Subcutaneous abdominal adipose tissue (tissue), 5 donors: Measurements from ENCODE around the gene HS6ST1.

ENCODE experiments used
- H3K27ac ChIP-seq: one replicate; pipeline ENCODE4 v1.7.0; 2013; ENCODE audit warnings: low read depth, mild to moderate bottlenecking, inconsistent platforms, low read length, moderate library complexity
- H3K27me3 ChIP-seq, 5 donors: one replicate each; pipeline ENCODE4 v1.7.0; 2013; ENCODE audit warnings: low read length in 5 of 5, inconsistent platforms in 1 of 5; ENCODE audit not compliant: control insufficient read depth in 5 of 5, insufficient read depth in 4 of 5
- H3K36me3 ChIP-seq, 5 donors: one replicate each; pipeline ENCODE4 v1.7.0; 2013; ENCODE audit warnings: low read length in 5 of 5; ENCODE audit not compliant: control insufficient read depth in 5 of 5, insufficient read depth in 5 of 5
- H3K4me1 ChIP-seq, 5 donors: one replicate each; pipeline ENCODE4 v1.7.0; 2013; ENCODE audit warnings: low read length in 5 of 5, mild to moderate bottlenecking in 3 of 5, moderate library complexity in 1 of 5; ENCODE audit not compliant: control insufficient read depth in 5 of 5, insufficient read depth in 5 of 5
- H3K4me3 ChIP-seq, 5 donors: one replicate each; pipeline ENCODE4 v1.7.0; 2013; ENCODE audit warnings: low read length in 5 of 5, low read depth in 1 of 5
- H3K9ac ChIP-seq, 5 donors: one replicate each; pipeline ENCODE4 v1.7.0; 2013; ENCODE audit warnings: low read length in 5 of 5, mild to moderate bottlenecking in 4 of 5, moderate library complexity in 3 of 5
- H3K9me3 ChIP-seq, 5 donors: one replicate each; pipeline ENCODE4 v1.7.0; 2013; ENCODE audit warnings: low read length in 5 of 5; ENCODE audit not compliant: control insufficient read depth in 5 of 5
- donor health status: healthy.
- donor health status: healthy.
- donor health status: healthy.
- donor health status: healthy.
- donor health status: healthy.

Gene HS6ST1

GRCh38 chr2:128300151-128301020 is 18.3 kb downstream of the HS6ST1 start:
- H3K27ac ChIP-seq = no peak overlapping the region
- no peak overlapping the region for H3K9ac ChIP-seq
- no peak overlapping the region for H3K4me3 ChIP-seq
- H3K36me3 ChIP-seq = peaks cover 0 to 2% (median 0%) of the 10 kb centered on the region in 5 donors
- H3K4me1 ChIP-seq = peaks cover 6 to 45% (median 25%) of the 10 kb centered on the region in 5 donors
- no peaks in the 10 kb centered on the region for H3K9me3 ChIP-seq
- no peaks in the 10 kb centered on the region for H3K27me3 ChIP-seq

DNA sequence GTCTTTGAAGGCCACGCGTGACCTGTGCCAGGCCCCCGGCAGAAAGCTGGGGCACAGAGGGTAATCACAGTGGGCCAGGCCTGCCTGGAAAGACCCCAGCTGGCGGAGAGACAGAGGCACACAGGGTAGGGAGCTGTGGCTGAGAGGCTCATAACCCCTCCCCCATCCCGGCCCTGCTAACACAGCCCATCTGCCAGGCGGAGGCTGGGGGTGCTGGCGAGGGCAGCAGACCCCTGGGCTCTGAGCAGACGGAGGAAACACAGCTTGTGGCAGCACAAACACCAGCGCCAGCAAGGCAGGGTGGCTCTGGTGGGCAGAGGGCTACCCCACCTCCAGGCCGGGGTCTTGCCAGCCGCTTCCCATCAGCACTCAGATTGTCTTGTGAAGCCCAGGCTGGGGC is 19.0 kb downstream of the HS6ST1 start:
- H3K27ac ChIP-seq = no peak overlapping the region
- H3K9me3 ChIP-seq = no peaks in the 10 kb centered on the region
- peaks cover 0 to 2% (median 0%) of the 10 kb centered on the region in 5 donors for H3K36me3 ChIP-seq
- no peak overlapping the region for H3K9ac ChIP-seq
- H3K4me1 ChIP-seq = peaks cover 2 to 43% (median 23%) of the 10 kb centered on the region in 5 donors
- H3K4me3 ChIP-seq = no peak overlapping the region
- H3K27me3 ChIP-seq = no peaks in the 10 kb centered on the region

DNA sequence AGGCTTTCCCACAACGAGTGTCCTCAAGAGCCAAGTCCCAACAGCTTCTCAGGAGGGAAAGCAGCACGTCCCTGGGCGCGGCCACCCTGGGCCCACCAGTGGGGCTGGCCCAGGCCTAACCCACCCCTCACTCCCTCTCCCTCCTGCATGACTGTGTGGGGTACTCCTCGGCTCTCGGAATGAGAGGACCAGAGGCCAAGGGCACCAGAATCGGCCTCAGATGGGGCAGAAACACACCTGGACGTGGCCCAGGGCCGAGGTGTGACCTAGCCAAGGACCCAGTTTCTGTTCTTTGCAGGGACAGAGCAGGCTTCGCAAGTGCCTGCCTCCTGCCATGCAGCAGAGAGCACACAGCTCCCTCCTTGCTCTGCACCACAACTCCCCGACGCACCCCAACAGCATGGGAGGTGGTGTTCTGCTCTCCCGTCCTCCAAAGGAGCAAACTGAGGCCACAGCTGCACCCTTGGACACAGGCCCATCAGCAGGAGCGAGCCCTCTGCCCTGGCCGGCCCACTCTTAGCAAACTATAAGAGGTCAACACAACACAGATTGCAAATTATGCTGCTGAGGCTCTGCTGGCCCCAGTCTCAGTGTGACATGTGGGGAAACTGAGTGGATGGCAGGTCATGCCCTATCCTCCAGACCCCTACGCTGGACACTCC is 19.7 kb downstream of the HS6ST1 start:
- Histone ChIP-seq H3K36me3 (peaks cover 0 to 2% (median 0%) of the 10 kb centered on the region in 5 donors), H3K27ac (no peak overlapping the region), H3K27me3 (no peaks in the 10 kb centered on the region), H3K9ac (no peak overlapping the region), H3K9me3 (no peaks in the 10 kb centered on the region), H3K4me3 (no peak overlapping the region), H3K4me1 (peaks cover 2 to 38% (median 22%) of the 10 kb centered on the region in 5 donors)

DNA sequence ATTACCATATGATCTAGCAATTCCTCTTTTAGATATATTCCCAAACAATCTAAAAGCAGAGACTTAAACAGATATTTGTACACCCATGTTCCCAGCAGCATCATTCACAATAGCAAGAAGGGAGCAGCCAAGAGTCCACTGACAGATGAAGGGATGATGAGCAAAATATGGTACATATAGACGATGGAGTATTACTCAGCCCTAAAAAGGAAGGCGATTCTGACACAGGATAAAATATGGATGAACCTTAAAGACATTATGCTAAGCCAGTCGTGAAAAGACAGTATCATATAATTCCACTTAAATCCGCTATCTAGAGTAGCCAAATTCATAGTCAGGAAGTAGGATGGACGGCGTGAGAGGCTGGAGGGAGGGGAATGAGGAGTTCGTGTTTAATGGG is 20.4 kb downstream of the HS6ST1 start:
- Histone ChIP-seq H3K4me3 (no peak overlapping the region), H3K4me1 (peaks cover 2 to 33% (median 22%) of the 10 kb centered on the region in 5 donors), H3K27me3 (no peaks in the 10 kb centered on the region), H3K9me3 (no peaks in the 10 kb centered on the region), H3K36me3 (peaks cover 0 to 2% (median 0%) of the 10 kb centered on the region in 5 donors), H3K27ac (no peak overlapping the region), H3K9ac (no peak overlapping the region)

DNA sequence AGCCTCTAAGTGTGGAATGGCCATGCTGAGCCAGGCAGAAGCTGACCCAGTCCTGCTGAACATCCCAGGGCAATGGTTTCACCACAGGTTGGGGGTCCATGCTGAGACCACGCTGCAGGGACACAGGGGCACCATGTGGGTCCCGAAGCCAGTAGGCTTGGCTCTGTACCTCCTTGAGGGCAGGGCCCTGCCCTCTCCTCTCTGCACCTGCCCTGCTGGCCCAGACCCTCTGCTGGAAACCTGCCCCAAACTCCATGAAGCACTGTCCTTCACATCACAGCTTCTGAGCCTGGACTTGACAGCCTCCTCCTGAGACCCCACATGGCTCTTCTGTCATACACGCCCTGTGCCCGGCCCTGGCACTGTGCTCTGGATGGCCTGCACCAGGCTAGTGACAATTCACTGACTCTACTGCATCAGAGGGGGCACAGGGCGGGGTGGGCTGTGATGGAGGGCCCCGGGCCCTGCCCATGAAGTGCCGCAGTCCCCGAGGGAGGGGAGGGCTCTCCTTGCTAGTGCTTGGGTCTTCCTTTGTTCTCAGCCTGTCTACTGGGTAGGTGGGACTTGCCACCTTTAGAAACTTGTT is 24.7 kb downstream of the HS6ST1 start:
- peaks cover 0 to 18% (median 11%) of the 10 kb centered on the region in 5 donors for H3K4me1 ChIP-seq
- H3K27me3 ChIP-seq = no peaks in the 10 kb centered on the region
- no peak overlapping the region for H3K9ac ChIP-seq
- no peaks in the 10 kb centered on the region for H3K9me3 ChIP-seq
- H3K36me3 ChIP-seq = no peaks in the 10 kb centered on the region
- no peak overlapping the region for H3K27ac ChIP-seq
- no peak overlapping the region for H3K4me3 ChIP-seq

DNA sequence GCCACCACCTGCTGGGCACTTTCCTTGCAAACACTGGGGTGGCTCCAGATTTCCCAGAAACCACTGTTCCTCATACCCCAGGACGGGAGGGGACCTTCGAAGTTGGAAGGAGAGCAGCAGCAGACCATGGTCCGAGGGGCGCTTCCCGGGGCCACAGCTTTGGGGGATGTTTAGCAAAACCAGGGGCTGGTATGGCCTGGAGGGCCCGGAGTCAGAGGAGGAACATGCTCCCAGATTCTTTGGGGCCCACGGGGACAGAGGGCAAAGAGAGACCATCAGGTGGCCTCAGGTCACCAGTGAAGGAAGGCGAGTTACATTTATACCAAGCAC is 25.3 kb downstream of the HS6ST1 start:
- peaks cover 0 to 20% (median 11%) of the 10 kb centered on the region in 5 donors for H3K4me1 ChIP-seq
- H3K27me3 ChIP-seq = no peaks in the 10 kb centered on the region
- H3K9ac ChIP-seq = no peak overlapping the region
- H3K36me3 ChIP-seq = no peaks in the 10 kb centered on the region
- no peak overlapping the region for H3K27ac ChIP-seq
- no peak overlapping the region for H3K4me3 ChIP-seq
- no peaks in the 10 kb centered on the region for H3K9me3 ChIP-seq

DNA sequence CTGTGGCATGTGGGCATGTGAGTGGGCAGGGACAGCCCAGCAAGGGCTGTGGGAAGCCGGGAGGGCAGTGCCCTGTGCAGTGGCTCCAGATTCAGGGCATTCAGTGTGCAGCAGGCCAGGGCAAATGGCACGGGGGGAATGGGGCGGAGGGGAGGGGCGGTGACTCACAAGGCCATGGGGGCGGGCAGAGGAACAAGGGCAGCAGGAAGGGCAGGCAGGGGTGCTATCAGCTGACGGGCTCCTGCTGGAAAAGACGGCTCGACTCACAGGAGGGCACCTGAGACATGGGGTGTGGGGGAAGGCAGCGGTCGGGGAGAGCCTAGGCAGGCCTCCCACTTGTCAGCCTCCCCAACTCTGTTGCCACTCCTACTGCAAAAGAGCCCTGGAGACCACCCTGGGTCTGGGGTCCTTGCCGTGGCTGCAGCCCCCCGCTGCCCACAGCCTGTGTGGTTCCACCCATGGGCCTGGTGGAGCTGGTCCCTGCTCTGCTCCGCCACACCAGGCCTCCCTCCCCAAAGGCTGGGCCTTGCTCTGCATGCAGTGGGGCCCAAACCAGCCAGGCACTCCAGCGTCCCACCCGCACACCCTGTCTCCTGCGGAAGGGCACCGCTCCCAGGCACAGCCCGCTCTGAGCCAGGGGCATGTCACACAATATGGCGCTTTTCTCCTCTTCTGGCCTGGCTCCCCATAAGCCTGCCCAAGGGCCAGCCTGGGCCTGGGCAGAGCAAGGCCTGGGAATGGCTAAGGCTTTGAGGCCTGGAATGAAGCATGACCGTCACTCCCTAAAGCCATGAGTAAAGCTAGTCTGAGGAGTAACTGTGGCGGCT is 25.9 kb downstream of the HS6ST1 start:
- Histone ChIP-seq H3K4me1 (peaks cover 0 to 25% (median 16%) of the 10 kb centered on the region in 5 donors), H3K36me3 (peaks cover 0 to 3% (median 0%) of the 10 kb centered on the region in 5 donors), H3K9ac (no peak overlapping the region), H3K4me3 (no peak overlapping the region), H3K9me3 (no peaks in the 10 kb centered on the region), H3K27me3 (no peaks in the 10 kb centered on the region), H3K27ac (no peak overlapping the region)

DNA sequence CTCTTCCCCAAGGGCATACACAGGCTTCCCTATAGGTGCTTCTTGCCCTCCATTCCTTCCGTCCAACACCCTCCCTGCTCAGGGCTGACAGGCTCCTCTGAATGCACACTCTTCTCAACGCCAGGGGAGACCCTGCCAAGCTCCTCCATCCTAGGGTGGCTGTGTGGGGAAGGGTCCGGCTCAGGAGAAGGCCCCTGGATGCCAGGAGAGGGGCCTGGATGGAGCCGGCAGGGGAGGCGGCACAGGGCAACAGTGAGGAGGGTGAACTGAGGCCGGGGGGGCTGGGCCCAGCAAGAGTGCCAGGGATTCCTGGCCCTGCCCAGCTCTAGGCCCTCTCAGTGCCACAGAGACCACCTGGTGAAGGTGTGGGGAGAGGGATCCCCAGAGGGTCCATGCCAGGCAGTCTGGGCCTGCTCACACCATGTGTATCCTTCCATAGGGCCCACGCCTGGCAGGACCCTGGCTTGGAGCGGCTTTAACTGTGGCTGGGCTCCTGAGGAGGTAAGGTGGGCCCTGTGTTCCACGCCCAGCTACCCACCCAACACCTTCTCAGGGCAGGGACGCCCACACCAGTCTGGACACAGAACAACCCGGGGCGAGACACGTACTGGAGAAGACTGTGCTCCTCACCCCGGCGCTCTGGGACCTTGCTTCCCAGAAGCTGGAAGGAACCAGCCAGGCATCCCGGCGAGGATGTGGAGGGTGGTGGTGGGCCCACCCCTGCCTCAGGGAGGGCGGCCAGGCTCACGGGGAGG is 26.6 kb downstream of the HS6ST1 start:
- Histone ChIP-seq H3K27ac (no peak overlapping the region), H3K4me1 (peaks cover 0 to 33% (median 24%) of the 10 kb centered on the region in 5 donors)

DNA sequence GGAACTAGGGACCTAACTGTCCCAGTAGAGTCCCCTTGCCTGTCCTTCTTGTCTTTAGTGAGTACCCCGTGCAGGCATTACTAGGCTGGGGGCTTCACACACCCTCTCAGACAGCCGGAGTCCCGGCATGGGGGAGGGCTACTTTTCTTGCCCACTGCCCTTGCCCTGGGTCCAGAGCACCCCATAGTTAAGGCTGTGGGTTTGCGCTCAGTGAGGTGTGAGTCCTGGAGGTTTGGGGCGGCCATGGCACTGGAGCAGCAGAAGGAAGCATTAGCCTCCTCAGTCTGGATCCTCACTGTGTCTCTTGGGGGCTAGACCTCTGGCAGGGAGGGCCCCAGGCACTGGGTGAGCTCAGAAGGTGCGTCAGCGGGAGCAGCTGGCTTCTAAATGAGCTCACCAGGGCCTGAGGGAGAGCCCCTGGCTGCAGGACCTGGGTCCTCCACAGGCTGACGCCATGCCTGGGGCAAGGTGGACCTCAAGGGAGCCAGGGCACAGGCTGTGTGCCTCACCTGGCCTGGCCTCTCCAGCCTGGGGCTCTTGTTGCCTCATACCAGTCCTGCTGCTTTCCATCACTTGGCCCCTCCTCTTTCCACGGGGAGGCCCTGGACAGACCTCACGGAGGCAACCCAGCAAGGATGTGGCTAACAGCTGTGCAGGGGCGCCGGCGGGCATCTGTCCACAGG is 27.4 kb downstream of the HS6ST1 start:
- H3K9me3 ChIP-seq = no peaks in the 10 kb centered on the region
- H3K27me3 ChIP-seq = no peaks in the 10 kb centered on the region
- peaks cover 0 to 6% (median 0%) of the 10 kb centered on the region in 5 donors for H3K36me3 ChIP-seq
- no peak overlapping the region for H3K4me3 ChIP-seq
- no peak overlapping the region for H3K9ac ChIP-seq
- no peak overlapping the region for H3K27ac ChIP-seq
- H3K4me1 ChIP-seq = peaks cover 5 to 41% (median 31%) of the 10 kb centered on the region in 5 donors

More for the DNA sequence above, 26.6 kb downstream of the HS6ST1 start:
- H3K9me3 ChIP-seq = no peaks in the 10 kb centered on the region
- peaks cover 0 to 6% (median 0%) of the 10 kb centered on the region in 5 donors for H3K36me3 ChIP-seq
- H3K9ac ChIP-seq = no peak overlapping the region
- no peak overlapping the region for H3K4me3 ChIP-seq
- H3K27me3 ChIP-seq = no peaks in the 10 kb centered on the region
